B cell (primary cell): ENCODE measurements around the gene ADRA1B. TPM values are rescaled to one million over a fixed set of nuclear protein-coding genes. Genes with fewer than 3 reads are reported as not detected.

Source experiments
- ATAC-seq: fragments of 200-7000 bp; cut with Tn5 transposase; one replicate; pipeline ENCODE4 v1.10.0; 2021; ENCODE audit warnings: low read depth, mild to moderate bottlenecking, moderate number of reproducible peaks, moderate library complexity
- CTCF ChIA-PET: fragments of 350-600 bp; sonication (Branson Sonifier 250); formaldehyde crosslinking; loops from one replicate; lab custom pipeline; 2021; ENCODE audit warnings: antibody characterized with exemption, inconsistent platforms; lab: Charles Lee
- POLR2A ChIA-PET: fragments of 350-600 bp; sonication (Branson Sonifier 250); formaldehyde crosslinking; loops from one replicate; lab custom pipeline; 2021; ENCODE audit warnings: antibody characterized with exemption; lab: Charles Lee
- DNase-seq: peaks from one replicate; pipeline ENCODE4 v3.0.0; 2013
- H2AFZ ChIP-seq: 2 replicates; pipeline ENCODE4 v1.6.1; 2012; ENCODE audit warnings: mild to moderate bottlenecking, low read depth, low read length; ENCODE audit not compliant: insufficient read depth, poor library complexity, severe bottlenecking
- H3K27ac ChIP-seq, 2 donors: 1 replicate in 1 of 2; 2 replicates in 1 of 2; pipeline ENCODE4 v1.5.1; 2012 to 2013; ENCODE audit warnings: low read length in 2 of 2, mild to moderate bottlenecking in 2 of 2, moderate library complexity in 1 of 2
- H3K27me3 ChIP-seq, 4 experiments: fragments of 200-600 bp in 1 of 4; sonication (generic) in 1 of 4; replicated peaks in 1 of 4; 1 replicate in 2 of 4; 2 replicates in 2 of 4; pipeline versions ENCODE4 v1.6.1 to v1.7.0; 2013 to 2016; ENCODE audit warnings: low read length in 3 of 4, mild to moderate bottlenecking in 2 of 4, mixed read lengths in 1 of 4, moderate library complexity in 1 of 4; ENCODE audit not compliant: insufficient read depth in 4 of 4, control insufficient read depth in 3 of 4; ENCODE audit errors: control extremely low read depth in 1 of 4
- H3K36me3 ChIP-seq, 2 experiments: replicated peaks in 1 of 2; 1 replicate in 1 of 2; 2 replicates in 1 of 2; pipeline versions ENCODE4 v1.6.1 to v1.7.1; 2013; ENCODE audit warnings: low read length in 1 of 2; ENCODE audit not compliant: insufficient read depth in 2 of 2, control insufficient read depth in 1 of 2; ENCODE audit errors: control extremely low read depth in 1 of 2, extremely low read depth in 1 of 2
- H3K4me1 ChIP-seq, 2 donors: fragments of 200-600 bp in 1 of 2; sonication (generic) in 1 of 2; 1 replicate in 1 of 2; 2 replicates in 1 of 2; pipeline versions ENCODE4 v1.5.1 to v1.6.1; 2013 to 2017; ENCODE audit warnings: low read length in 2 of 2; ENCODE audit not compliant: control insufficient read depth in 2 of 2, insufficient read depth in 2 of 2
- H3K4me2 ChIP-seq: replicated peaks from 2 replicates; pipeline ENCODE3; 2012; ENCODE audit warnings: mild to moderate bottlenecking, low read depth, low read length; ENCODE audit not compliant: poor library complexity, severe bottlenecking
- H3K4me3 ChIP-seq, 5 experiments: fragments of 200-600 bp in 1 of 5; sonication (generic) in 1 of 5; 1 replicate in 3 of 5; 2 replicates in 2 of 5; pipeline versions ENCODE4 v1.5.1 to v1.7.0; 2011 to 2016; ENCODE audit warnings: low read length in 4 of 5, mild to moderate bottlenecking in 4 of 5, low read depth in 2 of 5, control low read depth in 1 of 5, moderate library complexity in 1 of 5; ENCODE audit not compliant: insufficient read depth in 1 of 5; ENCODE audit errors: control extremely low read depth in 1 of 5, extremely low read depth in 1 of 5
- H3K79me2 ChIP-seq: fragments of 200-600 bp; sonication (generic); one replicate; pipeline ENCODE4 v1.6.0; 2016; ENCODE audit warnings: low read length; ENCODE audit not compliant: control insufficient read depth, insufficient read depth
- H3K9ac ChIP-seq: fragments of 200-600 bp; sonication (generic); 2 replicates; pipeline ENCODE4 v1.6.1; 2017; ENCODE audit warnings: mild to moderate bottlenecking, low read length, moderate library complexity
- H3K9me3 ChIP-seq, 3 donors: one replicate each; pipeline versions ENCODE4 v1.6.1 to v1.7.1; 2013; ENCODE audit warnings: low read length in 2 of 3; ENCODE audit not compliant: control insufficient read depth in 2 of 3, insufficient read depth in 1 of 3; ENCODE audit errors: control extremely low read depth in 1 of 3
- H4K20me1 ChIP-seq: 2 replicates; pipeline ENCODE4 v1.6.0; 2012; ENCODE audit warnings: mild to moderate bottlenecking, low read length; ENCODE audit not compliant: insufficient read depth, control insufficient read depth, poor library complexity, severe bottlenecking
- H3K27ac Mint-ChIP-seq: one replicate; pipeline ENCODE4 v1.8.0; 2021; ENCODE audit warnings: mixed read lengths
- H3K27me3 Mint-ChIP-seq: one replicate; pipeline ENCODE4 v1.8.0; 2021; ENCODE audit warnings: mixed read lengths
- H3K4me1 Mint-ChIP-seq: one replicate; pipeline ENCODE4 v1.8.0; 2021; ENCODE audit warnings: mixed read lengths
- H3K4me3 Mint-ChIP-seq: one replicate; pipeline ENCODE4 v1.8.0; 2021; ENCODE audit warnings: mixed read lengths
- H3K9me3 Mint-ChIP-seq: one replicate; pipeline ENCODE4 v1.8.0; 2022; ENCODE audit warnings: mixed read lengths; ENCODE audit not compliant: insufficient read depth
- EZH2 ChIP-seq: IDR thresholded peaks from 2 replicates; pipeline ENCODE4 v1.6.1; 2012; ENCODE audit warnings: borderline replicate concordance, low read depth, mild to moderate bottlenecking, moderate library complexity, low read length; ENCODE audit not compliant: insufficient read depth, poor library complexity, severe bottlenecking
- WGBS: methylation state at CpG from one replicate; pipeline ENCODE4 v1.1.5; 2013; ENCODE audit warnings: missing lambda C conversion rate; ENCODE audit not compliant: insufficient coverage; 5-methylcytosine and 5-hydroxymethylcytosine counted together
- intact Hi-C: fragments of 100-400 bp; cut with micrococcal nuclease; formaldehyde crosslinking; loops from one replicate; pipeline ENCODE4 v1.10.0; 2022
- polyA plus RNA-seq: library from polyadenylated mRNA; depleted of rRNA; stranded (reverse); fragments of >200 nt; gene quantifications from 2 replicates; pipeline ENCODE4 v1.2.3, GENCODE V29; 2012
- total RNA-seq, 2 donors: library from RNA; stranded (reverse); fragments of 120-200 nt in 1 of 2; gene quantifications; 1 replicate in 1 of 2; 2 replicates in 1 of 2; pipeline versions ENCODE4 v1.2.3 to v1.2.4, GENCODE V29; 2013 to 2022
- TF ChIP-seq, protein P1 (sequence below): fragments of 200-600 bp; IDR thresholded peaks from one replicate; pipeline ENCODE4 v1.8.0; 2022; ENCODE audit warnings: antibody characterized with exemption, mild to moderate bottlenecking

The ADRA1B gene
- total and polyA plus RNA-seq, 2 donors (not counting 1 experiment from before 2014, with no cell fraction given), result 0.04 TPM; not detected in 1

GRCh38 chr5:159978358-159978757 is 62.1 kb downstream of the ADRA1B start:
- TF ChIP-seq, protein P1, sequence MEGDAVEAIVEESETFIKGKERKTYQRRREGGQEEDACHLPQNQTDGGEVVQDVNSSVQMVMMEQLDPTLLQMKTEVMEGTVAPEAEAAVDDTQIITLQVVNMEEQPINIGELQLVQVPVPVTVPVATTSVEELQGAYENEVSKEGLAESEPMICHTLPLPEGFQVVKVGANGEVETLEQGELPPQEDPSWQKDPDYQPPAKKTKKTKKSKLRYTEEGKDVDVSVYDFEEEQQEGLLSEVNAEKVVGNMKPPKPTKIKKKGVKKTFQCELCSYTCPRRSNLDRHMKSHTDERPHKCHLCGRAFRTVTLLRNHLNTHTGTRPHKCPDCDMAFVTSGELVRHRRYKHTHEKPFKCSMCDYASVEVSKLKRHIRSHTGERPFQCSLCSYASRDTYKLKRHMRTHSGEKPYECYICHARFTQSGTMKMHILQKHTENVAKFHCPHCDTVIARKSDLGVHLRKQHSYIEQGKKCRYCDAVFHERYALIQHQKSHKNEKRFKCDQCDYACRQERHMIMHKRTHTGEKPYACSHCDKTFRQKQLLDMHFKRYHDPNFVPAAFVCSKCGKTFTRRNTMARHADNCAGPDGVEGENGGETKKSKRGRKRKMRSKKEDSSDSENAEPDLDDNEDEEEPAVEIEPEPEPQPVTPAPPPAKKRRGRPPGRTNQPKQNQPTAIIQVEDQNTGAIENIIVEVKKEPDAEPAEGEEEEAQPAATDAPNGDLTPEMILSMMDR, result no peak
- TF ChIP-seq EZH2, result no peak
- H3K4me3 ChIP-seq, result no peak overlapping the region
- WGBS, result 75% methylated on average over 2 of the region's 2 CpGs
- no peak overlapping the region for H3K27ac ChIP-seq
- POLR2A ChIA-PET, result no interaction called here
- H3K9ac ChIP-seq, result no peak overlapping the region
- H3K4me1 ChIP-seq, result no peaks in the 10 kb centered on the region
- peaks cover 62% of the 10 kb centered on the region for H3K27me3 Mint-ChIP-seq
- peaks cover 0 to under 1% (median 0%) of the 10 kb centered on the region in 3 donors for H3K9me3 ChIP-seq
- H3K27ac Mint-ChIP-seq, result no peak overlapping the region
- no peak for ATAC-seq
- H3K9me3 Mint-ChIP-seq, result no peaks in the 10 kb centered on the region
- no peaks in the 10 kb centered on the region for H3K4me1 Mint-ChIP-seq
- no peak overlapping the region for H3K4me2 ChIP-seq
- no peak for DNase-seq
- peaks cover 0 to 21% (median 14%) of the 10 kb centered on the region in 4 experiments for H3K27me3 ChIP-seq
- intact Hi-C loops, result no loop called here
- H4K20me1 ChIP-seq, result no peaks in the 10 kb centered on the region
- no peaks in the 10 kb centered on the region for H3K36me3 ChIP-seq
- no peak overlapping the region for H2AFZ ChIP-seq
- no peak overlapping the region for H3K4me3 Mint-ChIP-seq
- no peaks in the 10 kb centered on the region for H3K79me2 ChIP-seq
- CTCF ChIA-PET, result interaction anchor here (3.8 kb wide), 1 partner anchor 9 kb away, joined by 11 read pairs; no protein-coding TSS in a partner anchor

DNA sequence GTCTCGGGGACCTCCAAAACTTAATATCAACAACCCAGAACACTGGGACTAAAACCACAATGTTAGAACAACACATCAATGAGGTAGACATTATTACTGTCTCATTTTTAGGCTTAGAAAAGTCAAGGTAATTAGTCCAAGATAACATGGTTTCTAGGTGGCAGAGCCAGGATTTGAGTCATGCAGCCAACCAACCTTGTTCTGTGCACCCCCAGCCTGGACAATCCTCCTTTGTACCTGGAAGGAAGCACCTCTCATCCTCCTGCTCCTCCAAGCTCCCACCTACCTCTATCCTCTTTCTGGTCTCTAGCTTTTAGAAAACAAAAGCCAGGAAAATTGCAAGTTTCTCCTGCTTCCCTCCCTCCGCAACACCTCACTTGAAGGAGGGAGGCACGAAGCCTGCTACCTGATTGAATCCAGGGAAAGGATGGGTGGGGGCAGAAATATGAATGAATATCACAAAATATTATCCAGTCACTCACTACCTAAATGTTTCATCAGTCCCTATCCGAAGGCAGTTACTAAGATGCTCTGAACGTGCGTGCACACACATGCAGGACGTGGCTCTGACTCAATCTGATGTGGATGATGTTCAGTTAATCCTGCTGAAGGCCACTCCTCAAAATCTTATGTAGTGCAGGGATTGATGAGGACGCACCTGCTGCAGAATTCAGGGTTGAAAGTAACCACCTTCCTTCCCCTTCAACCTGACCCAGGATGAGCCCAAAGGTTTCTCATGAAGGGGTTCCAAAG is 66.3 kb downstream of the ADRA1B start:
- peaks cover 38% of the 10 kb centered on the region for H3K27me3 Mint-ChIP-seq
- no peak overlapping the region for H3K4me2 ChIP-seq
- no peaks in the 10 kb centered on the region for H3K9me3 ChIP-seq
- ChIA-PET POLR2A (no interaction called here), CTCF (no interaction called here)
- ATAC-seq, result no peak
- H3K9ac ChIP-seq, result no peak overlapping the region
- H3K36me3 ChIP-seq, result no peaks in the 10 kb centered on the region
- no peaks in the 10 kb centered on the region for H4K20me1 ChIP-seq
- 80% methylated on average over 1 of the region's 8 CpGs for WGBS
- no peak overlapping the region for H2AFZ ChIP-seq
- no peaks in the 10 kb centered on the region for H3K9me3 Mint-ChIP-seq
- H3K4me3 ChIP-seq, result no peak overlapping the region
- peaks cover 0 to 10% (median 2%) of the 10 kb centered on the region in 4 experiments for H3K27me3 ChIP-seq
- H3K27ac Mint-ChIP-seq, result no peak overlapping the region
- peaks cover 2 to 6% of the 10 kb centered on the region in 2 donors for H3K4me1 ChIP-seq
- H3K79me2 ChIP-seq, result no peaks in the 10 kb centered on the region
- H3K4me1 Mint-ChIP-seq, result peaks cover 7% of the 10 kb centered on the region
- no peak overlapping the region for H3K4me3 Mint-ChIP-seq
- DNase-seq, result no peak
- intact Hi-C loops, result loop anchor here (10.0 kb wide), 1 partner anchor 778 kb away; the partner anchor contains the start of gene RNF145
- TF ChIP-seq, protein P1, result no peak
- TF ChIP-seq EZH2, result no peak
- H3K27ac ChIP-seq, result no peak overlapping the region
